H1 (cell line): ENCODE measurements around the gene CBL. TPM values are rescaled to one million over a fixed set of nuclear protein-coding genes. Genes with fewer than 3 reads are reported as not detected.

ENCODE experiments used
- BRCA1 ChIP-seq: IDR thresholded peaks from 2 replicates; pipeline ENCODE4 v1.6.1; 2012; ENCODE audit warnings: low read depth, low read length, improper control_type of control experiment
- EZH2 ChIP-seq: fragments of 200-600 bp; sonication (generic); IDR thresholded peaks from 2 replicates; pipeline ENCODE4 v1.7.1; 2012; ENCODE audit warnings: low read depth, mild to moderate bottlenecking, moderate library complexity, low read length, inconsistent platforms; ENCODE audit not compliant: severe bottlenecking
- MAFK ChIP-seq: IDR thresholded peaks from 2 replicates; pipeline ENCODE4 v1.6.1; 2012; ENCODE audit warnings: low read depth, mild to moderate bottlenecking, improper control_type of control experiment, low read length
- TAF7 ChIP-seq: optimal IDR thresholded peaks from 2 replicates; pipeline ENCODE3; 2011; ENCODE audit warnings: low read depth, mild to moderate bottlenecking, inconsistent platforms, low read length, moderate library complexity, borderline replicate concordance
- polyA plus RNA-seq, 7 experiments: library from polyadenylated mRNA; depleted of rRNA in 3 of 7; stranded (reverse) in 5 of 7; unstranded in 2 of 7; fragments of >200 nt in 5 of 7; fragments of 200-250 nt in 2 of 7; gene quantifications; 1 replicate in 5 of 7; 2 replicates in 1 of 7; 4 replicates in 1 of 7; pipeline versions ENCODE4 v1.2.1 to v1.2.3, GENCODE V29; 2011 to 2013; ENCODE audit warnings: missing spikeins in 2 of 7, mixed read lengths in 2 of 7
- total RNA-seq: library from RNA; stranded (reverse); fragmentation: NEBNext Ultra II Directional; extraction: Animal tissue kit (Norgen Biotek cat#: 25700); gene quantifications from 2 replicates; pipeline ENCODE4 v1.2.1, GENCODE V29; 2021
- TF ChIP-seq, protein P1 (sequence below): IDR thresholded peaks from 2 replicates; pipeline ENCODE4 v1.6.1; 2012; ENCODE audit warnings: inconsistent platforms
- TF ChIP-seq, protein P2 (sequence below): IDR thresholded peaks from 2 replicates; pipeline ENCODE4 v1.6.1; 2012; ENCODE audit warnings: low read length, inconsistent platforms
- TF ChIP-seq, protein P3 (sequence below), 3 experiments: IDR thresholded peaks; 1 replicate in 2 of 3; 2 replicates in 1 of 3; pipeline versions ENCODE4 v1.5.1 to v1.6.1; 2011; ENCODE audit warnings: low read length in 3 of 3, mild to moderate bottlenecking in 3 of 3, inconsistent platforms in 2 of 3, low read depth in 1 of 3, moderate library complexity in 1 of 3; ENCODE audit not compliant: insufficient read depth in 1 of 3; ENCODE audit errors: control extremely low read depth in 1 of 3
- TF ChIP-seq, protein P4 (sequence below): IDR thresholded peaks from 2 replicates; pipeline ENCODE4 v1.6.1; 2012; ENCODE audit warnings: inconsistent platforms

CBL gene
- total and polyA plus RNA-seq, 2 of the 8 experiments (the other 6 are each of a cell fraction or from before 2014, with no cell fraction given), result 23.1 to 57.8 TPM

- TF ChIP-seq, protein P1, sequence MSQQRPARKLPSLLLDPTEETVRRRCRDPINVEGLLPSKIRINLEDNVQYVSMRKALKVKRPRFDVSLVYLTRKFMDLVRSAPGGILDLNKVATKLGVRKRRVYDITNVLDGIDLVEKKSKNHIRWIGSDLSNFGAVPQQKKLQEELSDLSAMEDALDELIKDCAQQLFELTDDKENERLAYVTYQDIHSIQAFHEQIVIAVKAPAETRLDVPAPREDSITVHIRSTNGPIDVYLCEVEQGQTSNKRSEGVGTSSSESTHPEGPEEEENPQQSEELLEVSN, result no peak
- no peak for TF ChIP-seq TAF7
- TF ChIP-seq EZH2, result no peak
- no peak for TF ChIP-seq MAFK
- TF ChIP-seq, protein P2, sequence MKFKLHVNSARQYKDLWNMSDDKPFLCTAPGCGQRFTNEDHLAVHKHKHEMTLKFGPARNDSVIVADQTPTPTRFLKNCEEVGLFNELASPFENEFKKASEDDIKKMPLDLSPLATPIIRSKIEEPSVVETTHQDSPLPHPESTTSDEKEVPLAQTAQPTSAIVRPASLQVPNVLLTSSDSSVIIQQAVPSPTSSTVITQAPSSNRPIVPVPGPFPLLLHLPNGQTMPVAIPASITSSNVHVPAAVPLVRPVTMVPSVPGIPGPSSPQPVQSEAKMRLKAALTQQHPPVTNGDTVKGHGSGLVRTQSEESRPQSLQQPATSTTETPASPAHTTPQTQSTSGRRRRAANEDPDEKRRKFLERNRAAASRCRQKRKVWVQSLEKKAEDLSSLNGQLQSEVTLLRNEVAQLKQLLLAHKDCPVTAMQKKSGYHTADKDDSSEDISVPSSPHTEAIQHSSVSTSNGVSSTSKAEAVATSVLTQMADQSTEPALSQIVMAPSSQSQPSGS, result no peak
- TF ChIP-seq, protein P3, sequence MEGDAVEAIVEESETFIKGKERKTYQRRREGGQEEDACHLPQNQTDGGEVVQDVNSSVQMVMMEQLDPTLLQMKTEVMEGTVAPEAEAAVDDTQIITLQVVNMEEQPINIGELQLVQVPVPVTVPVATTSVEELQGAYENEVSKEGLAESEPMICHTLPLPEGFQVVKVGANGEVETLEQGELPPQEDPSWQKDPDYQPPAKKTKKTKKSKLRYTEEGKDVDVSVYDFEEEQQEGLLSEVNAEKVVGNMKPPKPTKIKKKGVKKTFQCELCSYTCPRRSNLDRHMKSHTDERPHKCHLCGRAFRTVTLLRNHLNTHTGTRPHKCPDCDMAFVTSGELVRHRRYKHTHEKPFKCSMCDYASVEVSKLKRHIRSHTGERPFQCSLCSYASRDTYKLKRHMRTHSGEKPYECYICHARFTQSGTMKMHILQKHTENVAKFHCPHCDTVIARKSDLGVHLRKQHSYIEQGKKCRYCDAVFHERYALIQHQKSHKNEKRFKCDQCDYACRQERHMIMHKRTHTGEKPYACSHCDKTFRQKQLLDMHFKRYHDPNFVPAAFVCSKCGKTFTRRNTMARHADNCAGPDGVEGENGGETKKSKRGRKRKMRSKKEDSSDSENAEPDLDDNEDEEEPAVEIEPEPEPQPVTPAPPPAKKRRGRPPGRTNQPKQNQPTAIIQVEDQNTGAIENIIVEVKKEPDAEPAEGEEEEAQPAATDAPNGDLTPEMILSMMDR (IDR thresholded peaks at IDR 0.05; ENCODE audit: control extremely low read depth in 1 of 3, insufficient read depth in 1 of 3, low read depth in 1 of 3, low read length in 3 of 3), result no peak
- TF ChIP-seq, protein P4, sequence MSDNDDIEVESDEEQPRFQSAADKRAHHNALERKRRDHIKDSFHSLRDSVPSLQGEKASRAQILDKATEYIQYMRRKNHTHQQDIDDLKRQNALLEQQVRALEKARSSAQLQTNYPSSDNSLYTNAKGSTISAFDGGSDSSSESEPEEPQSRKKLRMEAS, result no peak
- no peak for TF ChIP-seq BRCA1
Observed at GRCh38 chr11:119180729-119181676, 25.1 kb upstream of the CBL start (continued).
